HG03575 (cell line): ENCODE results near the gene CAVIN3.

Source experiments
- ATAC-seq: cut with Tn5 transposase; IDR thresholded peaks from one replicate; pipeline ENCODE4 v1.9.1; 2021; ENCODE audit not compliant: unreplicated experiment, insufficient number of reproducible peaks, low FRiP score; ENCODE audit errors: extremely low read depth

The CAVIN3 gene

GRCh38 chr11:6320411-6321155 lies at the start of gene CAVIN3:
TSS of gene CAVIN3 (minus strand) at chr11:6320501. CDS start at chr11:6320476, 25 bp downstream.
- ATAC-seq: peak; percentile 53

GRCh38 chr11:6365659-6366058 lies 45.4 kb upstream of the CAVIN3 start:
- no peak for ATAC-seq

- ATAC-seq: no peak
Measured at GRCh38 chr11:6362873-6363678, 42.8 kb upstream of the CAVIN3 start.

- ATAC-seq: no peak
Measured at GRCh38 chr11:6362185-6362872, 42.0 kb upstream of the CAVIN3 start.

- ATAC-seq: no peak
Measured at GRCh38 chr11:6360183-6360582, 39.9 kb upstream of the CAVIN3 start.

GRCh38 chr11:6357222-6357621 lies 36.9 kb upstream of the CAVIN3 start:
- no peak for ATAC-seq

- no peak for ATAC-seq
Measured at GRCh38 chr11:6356503-6357055, 36.3 kb upstream of the CAVIN3 start.

GRCh38 chr11:6354651-6355485 lies 34.6 kb upstream of the CAVIN3 start:
- no peak for ATAC-seq

- ATAC-seq: no peak
Measured at GRCh38 chr11:6353367-6353987, 33.2 kb upstream of the CAVIN3 start.

GRCh38 chr11:6351782-6352382 lies 31.6 kb upstream of the CAVIN3 start:
- ATAC-seq: no peak

GRCh38 chr11:6350486-6350885 lies 30.2 kb upstream of the CAVIN3 start:
- ATAC-seq: no peak

- no peak for ATAC-seq
Measured at GRCh38 chr11:6350043-6350442, 29.7 kb upstream of the CAVIN3 start.

GRCh38 chr11:6345366-6345765 lies 25.1 kb upstream of the CAVIN3 start:
- ATAC-seq: no peak

- no peak for ATAC-seq
Measured at GRCh38 chr11:6336293-6336692, 16.0 kb upstream of the CAVIN3 start.

GRCh38 chr11:6334806-6335205 lies 14.5 kb upstream of the CAVIN3 start:
- no peak for ATAC-seq

GRCh38 chr11:6333095-6333494 lies 12.8 kb upstream of the CAVIN3 start:
- no peak for ATAC-seq

- ATAC-seq: no peak
Measured at GRCh38 chr11:6332066-6332465, 11.8 kb upstream of the CAVIN3 start.

GRCh38 chr11:6328321-6328720 lies 8.0 kb upstream of the CAVIN3 start:
- ATAC-seq: no peak
